Fibroblast of the aortic adventitia (primary cell): ENCODE measurements around the gene ZBTB16. TPM values are rescaled to one million over a fixed set of nuclear protein-coding genes. Genes with fewer than 3 reads are reported as not detected.

Source experiments
- DNase-seq: peaks from one replicate; pipeline ENCODE4 v3.0.0-alpha.2; 2010; ENCODE audit warnings: low read depth
- H3K4me3 ChIP-seq: 2 replicates; pipeline ENCODE4 v1.5.1; 2011; ENCODE audit warnings: low read depth, mild to moderate bottlenecking, control low read depth, low read length, moderate library complexity
- CTCF ChIP-seq: IDR thresholded peaks from 2 replicates; pipeline ENCODE4 v1.5.1; 2011; ENCODE audit warnings: mild to moderate bottlenecking, low read length, control low read depth, inconsistent platforms; ENCODE audit not compliant: insufficient read depth
- total RNA-seq: library from RNA; depleted of rRNA; stranded (reverse); fragments of >200 nt; gene quantifications from 2 replicates; pipeline ENCODE4 v1.2.3, GENCODE V29; 2012; ENCODE audit warnings: low replicate concordance

The ZBTB16 gene
- total RNA-seq, 1 donor, result 0.27 TPM

DNA sequence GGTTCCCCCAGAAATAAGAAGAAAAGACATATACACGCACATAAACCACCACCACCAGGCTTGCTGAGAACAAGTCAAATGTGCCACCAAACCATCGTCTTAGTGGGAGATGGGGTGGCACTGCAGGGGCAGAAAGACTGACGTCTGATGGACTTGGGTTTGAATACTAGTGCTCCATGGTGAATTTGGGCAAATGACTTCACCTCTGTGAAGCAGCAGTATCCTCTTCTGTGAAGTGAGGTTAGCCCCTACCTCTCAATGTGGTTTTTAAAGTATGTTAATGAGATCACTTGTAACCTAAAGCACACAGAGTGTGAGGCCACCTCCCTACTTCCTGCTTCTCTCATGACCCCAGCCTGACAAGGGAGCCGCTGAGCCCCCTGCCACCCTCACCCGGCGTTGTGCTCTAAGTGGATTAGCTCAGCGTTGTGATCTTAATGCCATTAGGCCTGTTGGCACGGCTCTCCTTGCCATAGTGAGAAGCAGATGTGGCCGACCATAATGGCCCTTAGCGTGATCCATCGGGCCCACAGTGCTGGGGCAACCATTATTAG, 14.4 kb downstream of the ZBTB16 start:
- DNase-seq, result no peak
- H3K4me3 ChIP-seq, result no peak overlapping the region
- TF ChIP-seq CTCF, result no peak

GRCh38 chr11:114074546-114075343, 15.2 kb downstream of the ZBTB16 start:
- no peak for TF ChIP-seq CTCF
- H3K4me3 ChIP-seq, result no peak overlapping the region
- no peak for DNase-seq

GRCh38 chr11:114075344-114075610, 15.8 kb downstream of the ZBTB16 start:
- TF ChIP-seq CTCF, result no peak
- no peak overlapping the region for H3K4me3 ChIP-seq
- DNase-seq, result no peak

GRCh38 chr11:114075891-114076441, 16.5 kb downstream of the ZBTB16 start:
- peak; percentile 27 for DNase-seq
- no peak overlapping the region for H3K4me3 ChIP-seq
- TF ChIP-seq CTCF, result peak; percentile 76

DNA sequence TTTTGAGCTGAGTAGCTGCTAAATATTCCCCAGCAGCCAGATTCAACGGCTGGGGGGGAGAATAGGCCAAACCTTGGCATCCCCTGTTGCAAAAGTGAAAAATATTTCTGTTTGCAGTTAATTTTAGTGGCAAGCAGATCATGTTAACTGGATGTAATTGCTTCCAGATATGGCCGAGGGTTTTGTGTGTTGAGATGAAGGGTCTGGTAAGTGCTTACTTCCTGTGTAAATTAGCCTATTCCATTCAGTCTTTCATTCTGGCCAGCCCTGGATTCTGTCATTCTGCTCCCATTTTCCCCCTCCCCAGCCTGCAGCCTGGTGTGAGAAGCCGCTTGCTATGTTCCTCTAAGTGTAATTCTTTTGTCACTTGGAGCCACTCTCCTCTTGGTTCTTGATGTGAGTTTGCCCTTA, 17.4 kb downstream of the ZBTB16 start:
- TF ChIP-seq CTCF, result no peak
- H3K4me3 ChIP-seq, result no peak overlapping the region
- no peak for DNase-seq

DNA sequence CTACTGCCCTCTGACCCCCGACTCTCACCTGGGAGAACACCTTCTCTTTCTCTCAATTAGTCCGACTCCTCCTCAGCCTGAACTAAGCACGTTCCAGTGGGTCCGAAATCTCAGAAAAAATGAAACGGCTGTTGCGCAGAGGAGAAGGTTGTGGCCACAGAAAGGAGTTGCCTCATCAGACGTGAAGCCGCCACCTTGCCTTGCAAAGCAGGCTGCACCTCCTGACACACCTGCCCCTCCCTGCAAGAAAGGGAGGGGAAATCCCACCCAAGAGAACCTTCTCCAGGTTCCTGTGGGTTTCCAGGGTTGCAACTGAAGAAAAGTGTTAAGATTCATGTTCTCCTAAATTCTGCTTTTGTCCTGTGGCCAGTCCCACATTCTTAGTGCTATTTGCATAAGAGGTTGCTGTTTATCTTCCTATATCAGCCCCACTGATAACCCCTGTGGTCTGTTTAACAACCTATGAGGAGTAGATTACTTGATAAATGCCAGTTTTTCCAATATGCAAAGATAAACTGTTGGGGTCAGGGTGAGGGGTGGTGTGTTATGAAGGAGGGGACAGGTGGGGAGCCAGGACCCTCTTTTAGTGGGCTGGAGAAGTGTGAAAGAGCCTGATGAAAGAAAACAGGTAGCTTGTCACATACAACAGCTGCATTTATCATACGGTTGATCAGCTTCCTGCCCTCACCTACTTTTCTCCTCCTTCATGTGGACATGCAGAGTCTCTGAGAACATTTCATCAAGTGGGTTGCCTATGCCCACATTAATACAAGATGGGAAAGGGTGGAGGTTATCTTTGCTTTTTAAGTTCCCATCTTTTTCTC, 18.2 kb downstream of the ZBTB16 start:
- DNase-seq, result no peak
- no peak for TF ChIP-seq CTCF
- H3K4me3 ChIP-seq, result no peak overlapping the region
